HG03159 (cell line): ENCODE data around the gene OR2V2.
"Not testable (repeated sequence)": the region's sequence is repeated elsewhere in the genome, so short reads cannot be mapped to it uniquely, and the experiment has no call there.

Source experiments
- ATAC-seq: cut with Tn5 transposase; IDR thresholded peaks from one replicate; pipeline ENCODE4 v1.9.1; 2021; ENCODE audit warnings: mild to moderate bottlenecking, moderate library complexity; ENCODE audit not compliant: unreplicated experiment

OR2V2 gene

DNA sequence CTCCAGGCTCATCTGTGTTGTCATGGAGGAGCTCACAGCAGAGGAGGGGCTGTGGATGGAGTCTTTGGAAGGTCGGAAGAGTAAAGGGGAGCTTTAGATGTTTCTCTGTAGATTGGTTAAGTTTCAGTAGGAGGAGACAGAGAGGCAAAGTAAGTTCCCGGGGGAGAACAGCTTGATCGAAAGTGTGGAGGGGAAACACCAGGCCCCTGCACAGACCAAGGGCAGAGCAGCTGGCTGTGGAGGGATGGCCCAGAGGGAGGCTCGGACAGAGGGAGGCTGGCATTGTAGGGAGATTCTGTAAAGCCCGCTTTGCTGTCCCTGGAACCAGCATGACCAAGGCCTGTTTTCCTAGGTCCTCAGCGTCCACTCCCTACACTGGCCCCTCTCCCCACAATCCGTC is 5.3 kb upstream of the OR2V2 start:
- ATAC-seq, result no peak

DNA sequence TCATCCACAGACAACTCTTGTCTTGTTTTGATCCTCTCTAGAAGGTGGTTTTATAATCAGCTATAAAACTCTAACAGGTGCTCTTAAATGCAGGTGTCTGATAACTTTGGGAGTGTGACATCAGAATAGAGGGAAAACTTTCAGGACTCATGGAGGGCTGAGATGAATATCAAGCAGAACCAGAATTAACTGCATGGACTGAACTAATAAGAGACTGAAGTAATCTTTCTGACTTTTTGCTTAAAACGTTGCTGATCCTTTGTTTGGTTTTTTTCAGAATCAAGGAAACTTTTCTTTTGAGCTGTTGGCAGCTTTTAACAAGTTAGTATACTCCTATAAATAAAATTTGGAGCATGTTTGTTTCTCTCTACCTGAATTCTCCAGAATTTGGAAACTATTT is 2.3 kb upstream of the OR2V2 start:
- no peak for ATAC-seq

DNA sequence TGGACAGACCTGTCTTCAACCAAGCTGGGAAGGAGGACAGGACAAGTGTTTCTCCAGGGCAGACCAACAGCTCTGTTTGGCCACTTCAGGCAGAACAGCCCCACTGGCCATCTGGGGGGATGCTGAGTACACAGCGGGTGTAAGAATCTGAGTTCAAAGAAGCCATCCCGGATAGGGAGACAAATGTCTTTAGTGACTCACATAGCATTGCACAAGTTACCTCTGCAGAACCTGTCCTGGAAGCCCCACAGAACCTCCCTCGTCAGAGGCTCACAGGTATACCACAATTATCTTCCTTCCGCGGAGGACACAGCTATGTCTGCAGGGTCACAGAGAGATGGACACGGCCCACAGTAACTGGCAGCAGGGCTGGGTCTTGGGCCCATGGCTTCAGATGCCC is 2.0 kb downstream of the OR2V2 start:
- no peak for ATAC-seq

DNA sequence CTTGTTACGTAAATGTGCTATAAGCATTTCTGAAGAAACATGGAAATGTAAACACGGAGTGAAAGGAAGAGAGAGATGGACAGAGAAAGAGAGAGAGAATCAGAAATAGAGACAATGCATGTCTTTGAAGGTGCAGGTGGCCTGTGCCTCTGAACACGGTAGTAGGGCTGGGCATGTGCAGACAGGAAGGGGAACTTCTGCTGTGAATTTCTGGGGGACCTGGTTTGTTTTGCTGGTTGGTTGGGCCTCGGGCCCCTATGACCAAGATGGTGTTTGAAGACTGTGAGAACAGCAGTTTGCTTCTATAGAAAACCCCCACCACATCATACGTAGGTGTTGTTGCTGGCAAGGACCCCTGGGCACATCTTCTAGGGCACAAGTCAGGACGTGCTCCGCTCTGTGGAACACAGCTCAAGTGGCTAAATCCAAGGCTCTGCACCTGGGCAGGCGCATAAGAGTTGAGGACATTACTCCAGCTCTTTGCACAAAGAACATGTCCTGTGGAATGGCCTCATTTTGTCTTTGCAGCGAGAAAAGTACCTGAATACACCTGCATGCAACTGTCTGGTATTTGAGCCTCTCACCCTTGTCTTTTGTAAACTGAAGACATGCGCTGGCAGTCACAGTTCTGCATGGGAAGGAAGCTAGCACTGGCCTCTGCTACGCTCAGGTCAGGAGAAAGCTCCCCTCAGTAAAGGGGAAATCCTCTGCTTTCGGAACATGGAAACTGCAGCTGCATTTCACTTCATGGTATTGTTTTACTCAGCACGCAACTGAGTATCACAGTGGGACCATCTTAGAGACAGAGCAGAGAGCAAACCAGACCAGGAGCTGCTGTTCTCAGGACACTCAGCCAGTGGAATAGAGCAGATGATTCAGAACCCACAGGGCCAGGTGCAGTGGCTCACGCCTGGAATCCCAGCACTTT is 2.7 kb downstream of the OR2V2 start:
- ATAC-seq, result no peak

DNA sequence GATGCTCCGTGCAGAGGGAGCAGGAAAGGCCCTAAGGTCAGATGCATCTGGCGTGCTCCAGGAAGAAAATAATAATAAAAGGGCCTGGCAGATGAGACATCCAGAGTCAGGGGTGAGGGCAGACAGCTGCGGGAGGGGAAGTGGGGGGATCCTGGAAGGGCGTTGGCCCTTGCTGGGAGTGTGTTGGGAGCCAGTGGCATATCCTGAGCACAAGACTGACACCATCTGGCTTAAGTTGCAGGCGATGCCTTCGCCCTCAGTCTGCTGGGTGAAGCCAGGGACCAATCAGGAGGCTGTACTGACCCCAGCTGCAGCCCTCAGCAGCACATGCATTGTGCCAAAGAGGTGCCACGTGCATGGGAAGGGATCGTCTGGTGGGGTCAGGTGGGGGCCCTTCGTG is 3.8 kb downstream of the OR2V2 start:
- ATAC-seq, result no peak

DNA sequence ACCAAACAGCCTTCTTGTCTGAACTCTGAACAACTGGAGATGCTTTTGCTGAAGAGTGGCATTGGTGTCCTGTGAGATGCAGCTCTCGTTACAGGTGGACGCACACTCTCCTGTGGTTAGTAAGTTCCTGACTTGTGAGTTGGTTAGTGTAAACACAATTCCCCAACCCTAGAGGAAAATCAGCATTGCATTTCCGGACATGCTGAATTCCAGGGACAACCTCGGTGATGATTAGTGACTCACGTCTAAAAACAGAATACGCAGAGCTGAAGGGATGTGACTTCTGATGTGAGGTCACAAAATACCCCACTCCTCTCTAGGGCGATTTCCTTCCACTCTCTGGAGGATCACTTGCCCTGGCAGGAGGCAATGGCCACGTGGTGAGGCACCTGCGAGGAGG is 5.0 kb downstream of the OR2V2 start:
- no peak for ATAC-seq

DNA sequence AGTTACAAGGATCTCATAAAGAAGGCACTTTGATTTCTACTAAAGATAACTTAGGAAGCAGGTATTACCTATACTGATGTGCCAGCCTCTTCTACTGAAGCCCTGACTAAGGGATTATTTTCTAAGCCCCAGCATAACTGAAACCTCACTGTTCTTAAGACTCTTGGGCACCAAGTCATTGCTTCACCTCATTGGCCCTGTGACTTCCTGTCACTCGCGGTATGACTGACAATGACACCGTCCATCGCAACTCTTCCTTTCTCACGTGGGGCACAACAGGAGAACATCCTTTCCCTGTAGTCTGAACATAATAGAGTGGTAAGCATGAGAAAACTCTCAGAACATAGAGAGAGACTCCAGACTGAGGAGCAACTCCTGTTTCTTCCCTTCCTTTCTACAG is 6.4 kb downstream of the OR2V2 start:
- ATAC-seq, result no peak

DNA sequence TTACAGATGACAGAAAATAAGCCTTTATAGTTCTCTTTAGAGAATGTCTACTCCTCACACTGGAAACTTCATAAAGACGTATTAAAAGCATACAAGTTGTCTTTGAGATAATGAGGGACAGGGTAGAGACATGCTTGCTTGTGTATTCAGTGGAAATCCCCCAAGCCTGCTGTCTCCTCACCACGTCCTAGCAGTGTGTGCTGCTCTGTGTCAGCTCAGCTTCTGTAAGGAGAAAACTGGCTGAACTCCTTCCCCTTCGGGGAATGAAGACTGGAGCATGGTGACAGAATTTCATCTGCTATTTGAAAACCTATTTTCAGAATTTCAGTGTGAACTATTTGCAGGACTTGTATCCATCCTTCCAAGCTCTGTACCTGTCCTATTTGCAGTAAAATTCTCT is 9.4 kb downstream of the OR2V2 start:
- no peak for ATAC-seq

DNA sequence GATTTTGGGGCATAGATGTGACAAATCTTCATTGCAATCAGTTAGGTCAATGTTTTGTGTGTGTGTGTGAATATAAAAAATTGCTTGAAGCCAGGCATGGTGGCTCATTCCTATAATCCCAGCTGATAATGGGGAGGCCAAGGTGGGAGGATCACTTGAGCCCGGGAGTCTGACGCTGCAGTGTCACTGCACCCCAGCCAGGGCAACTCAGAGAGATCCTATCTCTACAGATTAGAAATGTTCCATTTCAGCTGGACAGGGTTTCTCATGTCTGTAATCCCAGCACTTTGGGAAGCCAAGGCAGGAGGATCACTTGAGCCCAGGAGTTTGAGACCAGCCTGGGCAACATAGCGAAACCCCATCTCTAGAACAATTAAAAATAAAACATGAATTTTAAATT is 11.5 kb downstream of the OR2V2 start:
- ATAC-seq, result no peak

DNA sequence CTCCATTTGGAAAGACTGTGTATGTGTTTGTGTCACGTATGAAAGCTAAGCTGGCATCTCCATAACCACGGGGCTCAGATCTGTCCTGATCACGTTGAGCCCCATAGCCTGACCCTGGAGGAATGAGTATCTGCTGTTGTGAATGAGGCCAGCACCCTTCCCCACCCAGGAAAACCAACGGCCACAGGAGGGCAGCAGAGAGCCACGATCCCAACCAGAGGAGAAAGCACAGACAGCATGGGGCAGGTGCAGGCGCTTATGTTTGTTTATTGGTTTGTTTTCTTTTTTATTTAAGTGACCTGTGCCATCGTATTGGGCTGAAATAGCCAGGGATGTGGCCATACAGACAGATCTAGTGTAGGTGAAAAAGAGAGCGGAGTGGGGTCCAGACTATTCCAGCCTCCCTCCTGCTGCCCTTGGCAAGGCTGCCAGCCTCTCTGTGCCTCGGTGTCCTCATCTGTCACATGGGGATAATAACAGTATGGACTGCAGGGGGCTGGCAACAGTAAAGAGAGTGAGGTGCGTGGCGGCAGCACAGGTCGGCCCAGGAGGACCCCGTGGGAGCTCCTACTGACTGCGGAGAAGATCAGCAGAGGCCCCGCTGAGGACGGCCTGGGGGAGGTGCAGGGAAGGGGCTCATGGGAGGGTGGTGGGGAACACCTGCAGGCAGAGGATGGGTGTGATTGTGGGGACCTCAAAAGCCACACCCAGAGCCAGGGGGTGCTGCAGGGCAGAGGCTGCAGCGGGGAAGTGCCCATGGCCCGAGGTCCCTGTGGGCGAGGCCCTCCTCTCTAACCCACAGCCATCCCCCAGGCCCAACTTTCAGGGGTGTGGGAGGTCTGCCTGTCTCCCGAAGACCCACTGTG is 12.1 kb downstream of the OR2V2 start:
- peak; percentile 77 for ATAC-seq

DNA sequence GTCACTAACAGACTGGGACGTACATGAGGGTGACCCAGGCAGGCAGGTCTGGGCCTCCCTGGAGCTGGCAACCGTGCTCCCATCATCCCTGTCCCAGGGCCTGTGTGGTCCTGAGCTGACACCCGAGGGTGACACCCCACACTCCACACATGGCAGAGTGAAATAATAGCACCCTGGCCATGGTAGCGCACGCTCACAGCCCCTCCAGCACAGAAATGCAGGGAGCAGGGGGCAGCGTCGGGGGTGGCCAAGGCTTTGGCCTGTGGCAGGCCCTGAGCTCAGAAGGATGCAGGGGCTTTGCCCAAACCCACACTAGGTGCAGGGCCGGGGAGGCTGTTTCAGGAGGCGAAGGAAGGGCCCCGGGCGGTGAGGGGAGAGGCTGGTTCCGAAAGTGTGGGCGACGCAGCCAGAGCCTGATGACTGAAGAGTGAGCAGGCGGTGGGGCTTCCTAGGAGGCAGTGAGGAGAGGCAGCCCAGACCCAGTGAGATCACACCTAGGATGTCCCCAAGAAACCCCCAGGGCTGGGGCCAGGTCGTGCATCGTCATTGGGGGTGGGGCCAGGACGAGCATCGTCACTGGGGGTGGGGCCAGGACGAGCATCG is 12.9 kb downstream of the OR2V2 start:
- ATAC-seq, result peak; percentile 53

DNA sequence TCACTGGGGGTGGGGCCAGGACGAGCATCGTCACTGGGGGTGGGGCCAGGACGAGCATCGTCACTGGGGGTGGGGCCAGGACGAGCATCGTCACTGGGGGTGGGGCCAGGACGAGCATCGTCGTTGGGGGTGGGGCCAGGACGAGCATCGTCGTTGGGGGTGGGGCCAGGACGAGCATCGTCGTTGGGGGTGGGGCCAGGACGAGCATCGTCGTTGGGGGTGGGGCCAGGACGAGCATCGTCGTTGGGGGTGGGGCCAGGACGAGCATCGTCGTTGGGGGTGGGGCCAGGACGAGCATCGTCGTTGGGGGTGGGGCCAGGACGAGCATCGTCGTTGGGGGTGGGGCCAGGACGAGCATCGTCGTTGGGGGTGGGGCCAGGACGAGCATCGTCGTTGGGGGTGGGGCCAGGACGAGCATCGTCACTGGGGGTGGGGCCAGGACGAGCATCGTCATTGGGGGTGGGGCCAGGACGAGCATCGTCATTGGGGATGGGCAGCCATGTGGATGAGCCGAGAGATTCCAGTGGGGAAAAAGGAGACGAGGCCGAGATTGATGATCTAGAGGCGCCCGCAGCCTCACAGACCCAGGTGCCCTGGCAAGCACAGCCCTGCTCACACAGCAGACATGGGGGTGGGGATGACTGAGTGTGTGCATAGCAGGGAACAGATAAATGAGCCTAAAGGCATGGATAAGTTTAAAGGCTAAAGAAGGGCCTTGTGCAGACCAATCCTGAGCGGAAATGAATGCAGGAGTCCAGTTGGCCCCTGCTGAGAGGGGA is 13.6 kb downstream of the OR2V2 start:
- ATAC-seq, result not testable (repeated sequence)

DNA sequence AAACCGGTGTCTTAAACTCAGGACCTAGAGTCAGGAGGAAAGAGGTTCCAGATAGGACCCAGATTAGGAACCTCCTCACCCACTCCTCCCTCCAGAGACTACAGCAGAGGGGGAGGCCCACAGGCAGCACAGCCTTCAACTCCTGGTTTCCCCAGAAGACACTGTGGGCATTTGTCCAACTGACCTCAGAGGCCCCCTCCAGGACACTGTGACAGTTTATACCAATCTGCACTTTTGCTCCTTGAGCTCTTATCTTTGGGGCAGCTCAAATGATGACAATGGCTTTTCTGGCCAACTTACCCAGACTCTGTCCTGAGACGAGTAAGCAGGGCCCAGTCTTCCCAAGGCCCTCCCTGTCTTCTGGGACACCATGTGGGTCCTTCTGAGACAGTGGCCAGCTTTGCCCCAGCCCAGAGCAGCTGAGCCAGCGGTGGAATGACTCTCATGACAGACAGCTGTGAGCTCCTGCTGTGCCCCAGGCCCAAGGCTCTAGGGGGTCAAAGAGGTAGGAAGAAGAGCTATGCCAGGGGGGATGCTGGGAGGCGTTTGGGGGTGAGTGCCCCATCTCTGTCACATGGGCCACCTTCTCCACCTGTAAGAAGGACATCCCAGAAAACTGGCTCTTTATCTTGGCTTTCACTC is 14.3 kb downstream of the OR2V2 start:
- ATAC-seq, result no peak

DNA sequence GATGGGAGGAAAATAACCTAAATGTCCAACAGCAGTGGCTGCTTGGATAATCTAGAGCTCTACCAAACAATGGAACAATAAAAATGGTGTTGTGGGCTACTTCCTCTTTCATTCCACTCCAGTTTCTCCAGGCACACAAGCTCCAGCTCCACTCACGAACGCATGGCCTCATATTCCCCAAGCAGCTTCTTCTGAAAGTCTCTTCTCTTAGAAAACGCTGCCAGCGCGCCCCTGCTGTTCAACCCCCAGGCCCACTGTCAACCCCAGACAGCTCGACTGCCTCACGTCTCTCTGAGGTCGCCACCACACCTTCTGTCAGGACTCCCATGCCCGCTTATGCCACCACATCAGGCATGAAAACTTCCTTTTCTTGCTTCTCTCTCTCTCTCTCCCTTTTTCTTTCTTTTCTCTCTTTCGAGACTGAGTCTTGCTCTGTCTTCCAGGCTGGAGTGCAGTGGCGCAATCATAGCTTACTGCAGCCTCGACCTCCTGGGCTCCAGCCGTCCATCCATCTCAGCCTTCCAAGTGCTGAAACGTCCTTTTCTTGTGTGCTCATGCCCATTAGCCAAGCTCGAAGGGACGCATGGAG is 16.2 kb downstream of the OR2V2 start:
- ATAC-seq, result no peak

DNA sequence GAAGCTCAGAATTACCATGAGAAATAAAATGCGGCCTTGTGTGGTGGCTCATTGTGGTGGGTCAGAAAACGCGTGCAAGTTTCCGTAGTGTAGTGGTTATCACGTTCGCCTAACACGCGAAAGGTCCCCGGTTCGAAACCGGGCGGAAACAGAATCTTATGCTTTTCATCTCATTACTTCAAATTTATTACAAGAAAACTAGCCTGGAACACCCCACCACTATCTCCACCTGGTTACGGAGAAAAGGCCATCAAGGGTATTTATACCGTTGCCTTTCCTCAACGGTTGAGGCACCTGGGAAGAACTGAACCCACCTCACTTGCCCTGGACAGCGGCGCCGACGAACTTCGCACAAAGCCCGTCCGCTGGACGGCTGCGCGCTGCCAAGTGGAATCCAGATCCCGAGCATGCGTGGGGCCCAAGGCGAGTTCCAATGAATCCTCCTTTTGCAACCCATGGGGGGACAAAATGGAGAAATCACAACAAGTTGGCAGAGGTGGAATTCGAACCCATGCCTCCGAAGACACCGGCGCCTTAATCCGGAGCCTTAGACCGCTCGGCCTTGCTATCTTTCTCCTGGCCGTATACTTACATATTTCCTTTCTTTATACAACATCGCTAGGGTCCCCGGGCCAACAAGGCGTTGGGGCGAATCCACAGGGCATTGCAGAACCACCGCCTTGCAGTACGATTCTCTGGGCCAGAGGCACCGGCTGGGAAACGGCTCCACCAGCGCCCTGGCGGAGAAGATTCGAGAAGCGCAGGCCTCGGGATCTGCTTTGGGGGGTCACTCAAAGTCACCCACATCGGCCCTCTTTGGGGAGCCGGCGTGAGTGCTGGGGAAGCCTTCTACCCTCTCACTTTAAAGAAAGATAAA is 16.9 kb downstream of the OR2V2 start:
- no peak for ATAC-seq

DNA sequence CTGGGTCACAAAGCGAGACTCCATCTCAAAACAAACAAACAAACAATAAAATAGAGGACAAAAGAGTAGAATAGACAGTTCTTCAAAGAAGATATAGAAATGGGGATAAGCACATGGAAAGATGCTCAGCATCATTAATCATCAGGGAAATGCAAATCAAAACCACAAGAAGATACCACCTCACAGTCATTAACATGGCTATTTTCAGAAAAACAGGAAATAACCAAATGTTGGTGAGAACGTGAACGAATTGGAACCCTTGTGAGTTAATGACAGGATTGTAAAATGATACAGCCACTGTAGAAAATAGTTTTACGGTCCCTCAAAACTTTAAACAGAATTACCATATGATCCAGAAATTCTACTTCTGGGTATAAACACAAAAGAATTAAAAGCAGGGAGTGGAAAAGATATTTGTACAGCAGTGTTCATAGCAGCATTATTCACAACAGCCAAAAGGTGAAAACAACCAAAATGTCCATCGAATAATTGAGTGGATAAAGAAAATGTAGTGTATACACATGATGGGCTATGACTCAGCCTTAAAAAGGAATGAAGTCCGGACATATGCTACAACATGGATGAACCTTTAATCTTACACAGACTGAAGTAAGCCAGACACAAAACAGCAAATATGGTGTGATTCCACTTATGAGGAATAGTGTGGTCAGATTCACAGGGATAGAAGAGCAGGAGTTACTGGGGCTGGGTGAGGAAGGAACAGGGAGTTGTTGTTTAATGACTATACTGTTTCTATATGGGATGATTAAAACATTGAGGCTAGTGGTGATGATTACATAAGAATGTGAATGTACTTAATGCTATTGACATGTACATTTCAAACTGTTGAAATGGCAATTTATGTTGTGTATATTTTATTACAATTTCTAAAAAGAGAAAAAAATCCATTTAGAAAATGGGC is 19.7 kb downstream of the OR2V2 start:
- ATAC-seq, result no peak

DNA sequence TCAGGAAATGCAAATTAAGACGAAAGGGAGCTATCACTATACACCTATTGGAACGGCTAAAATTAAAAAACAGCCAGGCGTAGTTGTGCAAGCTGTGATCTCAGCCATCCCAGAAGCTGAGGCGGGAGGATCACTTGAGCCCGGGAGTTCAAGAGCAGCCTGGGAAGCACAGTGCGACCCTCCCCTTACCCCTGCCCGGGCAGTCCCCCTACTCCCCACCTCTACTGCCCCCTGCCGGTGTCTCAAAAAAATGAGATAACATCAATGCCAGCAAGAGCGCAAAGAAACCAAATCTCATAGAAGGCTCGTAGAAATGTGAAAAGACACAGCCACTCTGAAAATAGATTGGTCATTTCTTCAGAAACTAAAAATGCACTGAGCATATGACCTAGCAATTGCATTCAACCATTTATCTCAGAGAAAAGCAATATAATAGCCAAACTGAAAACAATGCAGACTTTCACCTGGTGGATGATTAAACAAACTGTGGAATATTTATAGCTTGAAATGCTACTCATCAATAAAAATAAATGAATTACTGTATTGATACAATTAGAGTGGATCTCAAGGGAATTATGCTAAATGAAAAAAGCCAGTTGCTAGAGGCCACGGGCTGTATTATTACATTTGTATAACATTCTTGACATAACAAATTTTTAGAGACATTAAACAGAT is 20.6 kb downstream of the OR2V2 start:
- no peak for ATAC-seq
